Measurements from ENCODE around the gene XIRP1.

DNA sequence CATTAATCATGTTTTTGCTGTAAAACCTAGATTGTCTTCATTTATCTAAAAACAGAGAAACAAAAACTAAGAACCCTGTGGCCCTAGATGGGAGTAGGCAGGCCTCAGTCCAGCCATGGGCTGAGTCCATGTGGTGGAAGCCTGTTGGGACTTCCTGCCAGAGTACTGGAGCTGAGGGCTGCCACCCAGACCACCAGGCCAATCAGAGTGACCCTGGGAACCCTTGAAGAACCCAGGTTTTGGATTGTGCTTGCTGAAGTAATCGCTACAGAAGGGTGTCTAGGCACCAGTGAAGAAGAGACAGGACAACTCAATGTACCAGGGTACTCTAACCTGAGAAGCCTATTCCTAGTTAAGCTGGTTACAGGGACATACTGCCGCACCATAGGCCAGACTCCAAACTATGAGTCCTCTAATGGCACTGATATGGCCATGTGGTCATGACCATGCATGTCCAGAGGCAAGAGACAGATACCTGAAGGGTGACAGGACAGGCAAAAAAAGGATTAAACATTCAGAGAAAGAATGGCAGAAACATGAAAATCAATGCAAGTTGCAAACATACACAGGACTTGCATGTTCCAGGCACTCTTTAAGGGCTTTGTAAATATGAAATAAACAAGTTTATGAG is 51.9 kb downstream of the XIRP1 start:
- TF ChIP-seq, protein P1, sequence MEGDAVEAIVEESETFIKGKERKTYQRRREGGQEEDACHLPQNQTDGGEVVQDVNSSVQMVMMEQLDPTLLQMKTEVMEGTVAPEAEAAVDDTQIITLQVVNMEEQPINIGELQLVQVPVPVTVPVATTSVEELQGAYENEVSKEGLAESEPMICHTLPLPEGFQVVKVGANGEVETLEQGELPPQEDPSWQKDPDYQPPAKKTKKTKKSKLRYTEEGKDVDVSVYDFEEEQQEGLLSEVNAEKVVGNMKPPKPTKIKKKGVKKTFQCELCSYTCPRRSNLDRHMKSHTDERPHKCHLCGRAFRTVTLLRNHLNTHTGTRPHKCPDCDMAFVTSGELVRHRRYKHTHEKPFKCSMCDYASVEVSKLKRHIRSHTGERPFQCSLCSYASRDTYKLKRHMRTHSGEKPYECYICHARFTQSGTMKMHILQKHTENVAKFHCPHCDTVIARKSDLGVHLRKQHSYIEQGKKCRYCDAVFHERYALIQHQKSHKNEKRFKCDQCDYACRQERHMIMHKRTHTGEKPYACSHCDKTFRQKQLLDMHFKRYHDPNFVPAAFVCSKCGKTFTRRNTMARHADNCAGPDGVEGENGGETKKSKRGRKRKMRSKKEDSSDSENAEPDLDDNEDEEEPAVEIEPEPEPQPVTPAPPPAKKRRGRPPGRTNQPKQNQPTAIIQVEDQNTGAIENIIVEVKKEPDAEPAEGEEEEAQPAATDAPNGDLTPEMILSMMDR (IDR thresholded peaks at IDR 0.05) = no peak
- TF ChIP-seq POLR2A (IDR thresholded peaks at IDR 0.05) = no peak
